C4-2B (cell line): ENCODE data around the gene NBAS.

Source experiments
- CTCF ChIP-seq: fragments of 450-650 bp; conservative IDR thresholded peaks from 2 replicates; pipeline ENCODE4 v1.5.1; 2017; ENCODE audit warnings: mild to moderate bottlenecking
- ZFX ChIP-seq: fragments of 450-650 bp; IDR thresholded peaks from 2 replicates; pipeline ENCODE4 v1.6.1; 2017

- TF ChIP-seq CTCF (no peak), ZFX (no peak)
These were observed 340.5 kb downstream of the NBAS start for GRCh38 chr2:15220603-15221002.
